Measurements from ENCODE around the gene TADA3. TPM values are rescaled to one million over a fixed set of nuclear protein-coding genes. Genes with fewer than 3 reads are reported as not detected.

TADA3 gene
- total and polyA plus RNA-seq, 8 donors, result 13.2 to 29.1 (median 20.1) TPM

DNA sequence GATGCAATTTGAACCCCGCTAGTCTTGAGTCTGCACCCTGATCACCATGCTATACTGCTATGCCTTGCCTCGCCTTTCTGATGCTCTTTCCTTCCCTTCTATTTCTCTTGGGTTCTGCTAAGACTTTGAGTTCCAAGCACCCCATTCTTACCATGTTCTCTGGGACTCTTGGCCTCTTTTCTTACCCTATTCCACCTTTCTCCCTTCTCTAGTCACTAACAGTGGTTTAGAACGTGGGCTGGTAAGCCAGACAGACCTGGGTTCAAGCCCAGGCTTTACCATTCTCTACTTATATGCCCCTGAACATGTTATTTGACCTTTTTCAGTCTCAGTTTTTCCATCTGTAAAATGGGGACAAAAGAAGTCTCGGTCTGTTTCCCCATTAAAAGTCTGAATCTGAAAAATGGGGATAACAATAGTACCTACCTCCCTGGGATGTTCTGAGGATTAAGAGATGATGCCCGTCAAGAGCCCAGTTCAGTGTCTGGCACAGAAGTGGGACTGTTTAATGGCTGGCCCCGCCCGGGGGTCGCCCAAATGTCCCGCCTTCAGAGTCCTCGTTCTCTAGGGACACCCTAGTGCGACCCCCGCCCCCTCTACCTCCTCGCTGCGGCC is 376 bp downstream of the TADA3 start:
- Histone ChIP-seq H3K36me3 (peaks cover 0 to 5% (median 0%) of the 10 kb centered on the region in 3 donors), H3K4me3 (peak overlapping the region; percentile 78 to 94 (median 86)), H3K27me3 (no peaks in the 10 kb centered on the region), H3K9me3 (no peaks in the 10 kb centered on the region), H3K4me1 (peaks cover 0 to 13% (median 3%) of the 10 kb centered on the region in 3 donors), H3K27ac (peak overlapping the region; percentile 84 to 90 (median 88))
- WGBS, 2 donors, result 15% methylated on average over 14 of the region's 14 CpGs
- no peak for DNase-seq
- FAIRE-seq, result no peak
- TF ChIP-seq, protein P1, sequence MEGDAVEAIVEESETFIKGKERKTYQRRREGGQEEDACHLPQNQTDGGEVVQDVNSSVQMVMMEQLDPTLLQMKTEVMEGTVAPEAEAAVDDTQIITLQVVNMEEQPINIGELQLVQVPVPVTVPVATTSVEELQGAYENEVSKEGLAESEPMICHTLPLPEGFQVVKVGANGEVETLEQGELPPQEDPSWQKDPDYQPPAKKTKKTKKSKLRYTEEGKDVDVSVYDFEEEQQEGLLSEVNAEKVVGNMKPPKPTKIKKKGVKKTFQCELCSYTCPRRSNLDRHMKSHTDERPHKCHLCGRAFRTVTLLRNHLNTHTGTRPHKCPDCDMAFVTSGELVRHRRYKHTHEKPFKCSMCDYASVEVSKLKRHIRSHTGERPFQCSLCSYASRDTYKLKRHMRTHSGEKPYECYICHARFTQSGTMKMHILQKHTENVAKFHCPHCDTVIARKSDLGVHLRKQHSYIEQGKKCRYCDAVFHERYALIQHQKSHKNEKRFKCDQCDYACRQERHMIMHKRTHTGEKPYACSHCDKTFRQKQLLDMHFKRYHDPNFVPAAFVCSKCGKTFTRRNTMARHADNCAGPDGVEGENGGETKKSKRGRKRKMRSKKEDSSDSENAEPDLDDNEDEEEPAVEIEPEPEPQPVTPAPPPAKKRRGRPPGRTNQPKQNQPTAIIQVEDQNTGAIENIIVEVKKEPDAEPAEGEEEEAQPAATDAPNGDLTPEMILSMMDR (IDR thresholded peaks at IDR 0.05), result no peak
- intact Hi-C loops (cut with DNase I), result no loop called here
- ATAC-seq, result no peak

DNA sequence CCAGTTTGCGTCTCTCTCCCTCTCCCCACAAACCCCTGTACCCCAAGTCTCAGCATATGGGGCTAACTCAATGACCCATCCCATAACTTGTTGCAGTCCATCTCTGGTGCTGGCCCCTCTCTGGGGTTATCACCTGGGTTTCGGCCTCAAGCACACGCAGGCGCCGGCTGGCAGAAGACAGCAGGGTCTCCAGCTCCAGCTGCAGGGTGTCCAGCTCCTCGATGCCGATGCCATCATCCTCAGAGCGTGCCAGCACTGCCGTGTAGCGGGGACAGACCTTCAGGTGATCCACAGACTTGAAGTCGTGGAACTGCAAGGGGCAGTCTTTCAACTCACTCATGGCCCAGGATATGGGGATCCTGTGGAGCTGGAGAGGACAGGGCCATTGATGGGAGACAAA is 1.1 kb downstream of the TADA3 start:
- WGBS, 2 donors, result 84 to 87% methylated on average over 11 of the region's 11 CpGs
- no peaks in the 10 kb centered on the region for H3K27me3 ChIP-seq
- no peaks in the 10 kb centered on the region for H3K9me3 ChIP-seq
- no peak overlapping the region for H3K27ac ChIP-seq
- H3K4me3 ChIP-seq, result no peak overlapping the region
- TF ChIP-seq, protein P1 (IDR thresholded peaks at IDR 0.05), result no peak
- no peak for FAIRE-seq
- intact Hi-C loops (cut with DNase I), result no loop called here
- H3K4me1 ChIP-seq, result peaks cover 0 to 13% (median 3%) of the 10 kb centered on the region in 3 donors
- H3K36me3 ChIP-seq, result peaks cover 0 to 13% (median 0%) of the 10 kb centered on the region in 3 donors
- no peak for ATAC-seq
- DNase-seq, result no peak

DNA sequence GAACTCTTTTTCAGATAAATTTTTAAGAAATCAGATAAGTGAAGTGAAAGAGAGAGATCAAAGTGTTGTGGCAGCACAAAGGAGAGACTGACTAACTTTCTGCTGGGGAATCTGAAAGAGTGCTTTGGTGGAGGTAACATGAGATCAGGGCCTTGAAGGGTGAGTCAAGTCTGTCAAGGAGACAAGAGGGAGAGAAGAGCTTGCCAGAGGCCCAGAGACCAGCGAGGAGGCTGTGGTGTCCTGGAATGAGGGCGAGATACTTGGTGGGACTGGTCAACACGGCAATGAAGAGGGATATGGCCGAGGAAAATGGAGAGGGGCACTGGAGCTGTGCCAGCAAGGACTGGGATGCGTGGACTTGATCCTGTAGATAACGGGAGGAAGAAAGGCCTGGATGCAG is 4.6 kb downstream of the TADA3 start:
- no peak for DNase-seq
- Histone ChIP-seq H3K4me1 (peaks cover 0 to 4% (median 3%) of the 10 kb centered on the region in 3 donors), H3K9me3 (no peaks in the 10 kb centered on the region), H3K27me3 (no peaks in the 10 kb centered on the region), H3K4me3 (no peak overlapping the region), H3K27ac (no peak overlapping the region), H3K36me3 (peaks cover 0 to 28% (median 0%) of the 10 kb centered on the region in 3 donors)
- intact Hi-C loops (cut with DNase I), result no loop called here
- no peak for ATAC-seq
- no peak for FAIRE-seq
- 90 to 95% methylated on average over 6 of the region's 6 CpGs for WGBS, 2 donors
- TF ChIP-seq, protein P1 (IDR thresholded peaks at IDR 0.05), result no peak

DNA sequence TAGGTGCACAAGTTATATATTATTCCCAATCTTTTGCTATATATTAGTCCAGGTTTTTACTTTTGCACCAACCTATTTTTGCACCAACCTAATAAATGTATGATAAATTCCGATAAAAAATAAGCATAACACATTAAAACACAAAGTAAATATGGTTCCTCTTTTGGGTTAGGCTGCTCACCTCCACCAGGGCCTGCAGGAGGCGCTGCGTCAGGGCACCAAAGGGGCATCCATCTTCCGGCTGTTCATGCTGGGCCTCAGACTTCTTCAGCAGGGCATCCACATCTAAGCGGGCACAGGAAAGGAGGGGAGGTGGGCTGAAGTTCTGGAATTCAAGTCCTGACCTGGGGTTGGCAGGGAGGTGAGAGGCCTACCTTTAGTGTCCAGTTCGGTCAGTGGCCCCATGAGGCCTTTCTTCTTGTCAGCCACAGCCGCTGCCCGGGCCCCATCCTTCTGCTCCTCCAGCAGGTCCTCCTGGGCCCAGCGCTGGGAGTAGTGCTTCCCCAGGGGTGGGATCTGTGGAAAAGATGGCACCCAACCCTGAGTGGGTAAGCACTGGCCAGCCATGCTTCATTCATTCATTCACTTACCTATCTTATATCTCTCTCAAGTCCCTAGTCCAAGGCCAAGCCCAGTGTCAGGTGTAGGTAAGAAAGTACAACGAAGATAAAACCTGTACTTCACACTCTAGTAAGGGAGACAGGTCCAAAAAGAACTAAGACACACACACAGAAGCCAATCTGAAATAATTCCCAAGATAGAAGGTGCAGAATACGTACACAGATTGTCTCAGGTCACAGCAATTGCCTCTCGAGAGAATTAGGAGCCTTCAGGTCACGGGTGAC is 5.2 kb downstream of the TADA3 start:
- H3K27me3 ChIP-seq, result no peaks in the 10 kb centered on the region
- no peak overlapping the region for H3K27ac ChIP-seq
- TF ChIP-seq, protein P1 (IDR thresholded peaks at IDR 0.05), result no peak
- ATAC-seq (no peak), DNase-seq (no peak), FAIRE-seq (no peak)
- H3K36me3 ChIP-seq, result peaks cover 0 to 34% (median 0%) of the 10 kb centered on the region in 3 donors
- no peak overlapping the region for H3K4me3 ChIP-seq
- H3K9me3 ChIP-seq, result no peaks in the 10 kb centered on the region
- 80 to 85% methylated on average over 13 of the region's 13 CpGs for WGBS, 2 donors
- intact Hi-C loops (cut with DNase I), result no loop called here
- peaks cover 0 to 4% (median 3%) of the 10 kb centered on the region in 3 donors for H3K4me1 ChIP-seq
